HepG2 (cell line): ENCODE results near the gene RAB24. TPM values are rescaled to one million over a fixed set of nuclear protein-coding genes. Genes with fewer than 3 reads are reported as not detected.

ENCODE experiments used
- ARHGAP35 ChIP-seq: sonication (generic); formaldehyde crosslinking; IDR thresholded peaks from 2 replicates; pipeline ENCODE4 v1.9.0; 2022; ENCODE audit warnings: mild to moderate bottlenecking, inconsistent platforms, moderate library complexity, missing genetic modification reagents, borderline replicate concordance
- ATF3 ChIP-seq: sonication (generic); formaldehyde crosslinking; IDR thresholded peaks from 2 replicates; pipeline ENCODE4 v1.4.0; 2020; ENCODE audit warnings: missing genetic modification reagents
- CBFB ChIP-seq: sonication (generic); formaldehyde crosslinking; IDR thresholded peaks from 2 replicates; pipeline ENCODE4 v1.4.0; 2020; ENCODE audit warnings: missing genetic modification reagents
- CBX1 ChIP-seq: IDR thresholded peaks from one replicate; pipeline ENCODE4 v1.6.1; 2016; ENCODE audit warnings: antibody characterized with exemption, low read depth
- CBX2 ChIP-seq, 2 experiments: fragments of 200-600 bp in 1 of 2; sonication (generic); formaldehyde crosslinking in 1 of 2; IDR thresholded peaks; 2 replicates each; pipeline versions ENCODE4 v1.7.0 to v1.8.1; 2018 to 2022; ENCODE audit warnings: low read depth in 2 of 2, low read length in 1 of 2, mild to moderate bottlenecking in 1 of 2, missing genetic modification reagents in 1 of 2
- HDAC2 ChIP-seq: sonication (generic); formaldehyde crosslinking; IDR thresholded peaks from 2 replicates; pipeline ENCODE4 v1.4.0; 2020; ENCODE audit warnings: missing genetic modification reagents
- IKZF5 ChIP-seq: IDR thresholded peaks from 2 replicates; pipeline ENCODE4 v1.6.1; 2018; ENCODE audit warnings: missing genetic modification reagents, mild to moderate bottlenecking, missing compliant biosample characterization
- KDM6A ChIP-seq: IDR thresholded peaks from 2 replicates; pipeline ENCODE4 v1.6.1; 2016; ENCODE audit warnings: low read depth
- LCORL ChIP-seq, 2 experiments: fragments of 450-650 bp in 1 of 2; sonication (generic) in 1 of 2; formaldehyde crosslinking in 1 of 2; IDR thresholded peaks; 2 replicates each; pipeline versions ENCODE4 v1.5.0 to v1.6.1; 2017 to 2020; ENCODE audit warnings: antibody characterized with exemption in 1 of 2, missing genetic modification reagents in 1 of 2
- MED1 ChIP-seq: sonication (generic); formaldehyde crosslinking; IDR thresholded peaks from 2 replicates; pipeline ENCODE4 v1.4.0; 2020; ENCODE audit warnings: missing genetic modification reagents
- MYNN ChIP-seq: sonication (generic); formaldehyde crosslinking; IDR thresholded peaks from 2 replicates; pipeline ENCODE4 v1.4.0; 2020; ENCODE audit warnings: mild to moderate bottlenecking, low read depth, missing genetic modification reagents
- NRL ChIP-seq: sonication (generic); formaldehyde crosslinking; IDR thresholded peaks from 2 replicates; pipeline ENCODE4 v1.5.0; 2020; ENCODE audit warnings: missing genetic modification reagents, mild to moderate bottlenecking, moderate library complexity, borderline replicate concordance
- ONECUT2 ChIP-seq: sonication (generic); formaldehyde crosslinking; IDR thresholded peaks from 2 replicates; pipeline ENCODE4 v1.4.0; 2020; ENCODE audit warnings: missing genetic modification reagents
- TARDBP ChIP-seq: sonication (generic); formaldehyde crosslinking; IDR thresholded peaks from 2 replicates; pipeline ENCODE4 v1.8.0; 2022; ENCODE audit warnings: mild to moderate bottlenecking, missing genetic modification reagents
- TCF7 ChIP-seq: sonication (generic); IDR thresholded peaks from 2 replicates; pipeline ENCODE4 v1.6.1; 2016; ENCODE audit warnings: antibody characterized with exemption, low read depth
- ZBTB3 ChIP-seq: sonication (generic); formaldehyde crosslinking; IDR thresholded peaks from 2 replicates; pipeline ENCODE4 v1.4.0; 2020; ENCODE audit warnings: low read depth, mild to moderate bottlenecking, moderate library complexity, missing genetic modification reagents, borderline replicate concordance
- ZBTB49 ChIP-seq: sonication (generic); formaldehyde crosslinking; IDR thresholded peaks from 2 replicates; pipeline ENCODE4 v1.4.0; 2020; ENCODE audit warnings: missing genetic modification reagents, borderline replicate concordance
- ZFP41 ChIP-seq: sonication (generic); formaldehyde crosslinking; IDR thresholded peaks from 2 replicates; pipeline ENCODE4 v1.4.0; 2020; ENCODE audit warnings: mild to moderate bottlenecking, missing genetic modification reagents, borderline replicate concordance
- ZFYVE20 ChIP-seq: sonication (generic); formaldehyde crosslinking; IDR thresholded peaks from 2 replicates; pipeline ENCODE4 v1.8.0; 2023; ENCODE audit warnings: low read depth, mild to moderate bottlenecking, moderate library complexity, missing genetic modification reagents, borderline replicate concordance
- ZNF234 ChIP-seq: sonication (generic); formaldehyde crosslinking; conservative IDR thresholded peaks from 2 replicates; pipeline ENCODE4 v1.5.1; 2020; ENCODE audit warnings: mild to moderate bottlenecking, missing genetic modification reagents
- ZNF574 ChIP-seq: sonication (generic); formaldehyde crosslinking; IDR thresholded peaks from 2 replicates; pipeline ENCODE4 v1.4.0; 2020; ENCODE audit warnings: missing genetic modification reagents
- polyA plus RNA-seq, 8 experiments: library from polyadenylated mRNA; depleted of rRNA in 3 of 8; stranded (reverse) in 7 of 8; unstranded in 1 of 8; fragments of >200 nt; fragmentation: Illumina TruSeq in 4 of 8; extraction: Trizol in 4 of 8; gene quantifications; 2 replicates each; pipeline versions ENCODE4 v1.2.1 to v1.2.3, GENCODE V29; 2011 to 2016; ENCODE audit warnings: low read depth in 4 of 8, missing spikeins in 1 of 8, mixed read lengths in 1 of 8; ENCODE audit not compliant: insufficient read depth in 1 of 8
- total RNA-seq, 5 experiments: library from RNA; depleted of rRNA; stranded (reverse); fragments of >200 nt; fragmentation: Illumina TruSeq; extraction: Trizol; gene quantifications; 2 replicates each; pipeline ENCODE4 v1.2.3, GENCODE V29; 2016; ENCODE audit warnings: low read depth in 1 of 5

Gene RAB24
- total and polyA plus RNA-seq, 2 of the 13 experiments (the other 11 are each of a cell fraction or from before 2014, with no cell fraction given) = 22.9 to 63.7 TPM

- no peak for TF ChIP-seq ZBTB49
- peak; percentile 56 for TF ChIP-seq TCF7
- peak; percentile 47; the same call in 1 of the 2 replicates for TF ChIP-seq IKZF5 (CRISPR knock-in tag)
- TF ChIP-seq CBX1 = no peak
- no peak for TF ChIP-seq MYNN (CRISPR knock-in tag)
- peak; percentile 75; the same call in 1 of the 2 replicates for TF ChIP-seq TARDBP (CRISPR knock-in tag)
- no peak for TF ChIP-seq ARHGAP35 (CRISPR knock-in tag)
- TF ChIP-seq LCORL (IDR thresholded peaks at IDR 0.05) = no peak
- peak; percentile 60 for TF ChIP-seq LCORL (CRISPR knock-in tag; IDR thresholded peaks at IDR 0.05)
- TF ChIP-seq ONECUT2 (CRISPR knock-in tag) = peak; percentile 58; the same call in 1 of the 2 replicates
- peak; percentile 84 for TF ChIP-seq ATF3 (CRISPR knock-in tag)
- TF ChIP-seq ZBTB3 (CRISPR knock-in tag) = no peak
- TF ChIP-seq CBFB (CRISPR knock-in tag) = no peak
- TF ChIP-seq MED1 = peak; percentile 54; the same call in 1 of the 2 replicates
- no peak for TF ChIP-seq ZFP41 (CRISPR knock-in tag)
- no peak for TF ChIP-seq ZFYVE20 (CRISPR knock-in tag)
- TF ChIP-seq ZNF234 (CRISPR knock-in tag) = no peak
- no peak for TF ChIP-seq KDM6A (CRISPR knock-in tag)
- no peak for TF ChIP-seq CBX2 (IDR thresholded peaks at IDR 0.05; ENCODE audit: low read depth, low read length)
- TF ChIP-seq CBX2 (CRISPR knock-in tag; IDR thresholded peaks at IDR 0.05; ENCODE audit: low read depth) = no peak
- no peak for TF ChIP-seq ZNF574 (CRISPR knock-in tag)
- TF ChIP-seq HDAC2 (CRISPR knock-in tag) = no peak
- no peak for TF ChIP-seq NRL (CRISPR knock-in tag)
These were observed 22.4 kb upstream of the RAB24 start (continued) for GRCh38 chr5:177325868-177326381.
